GM18520 (cell line): ENCODE results near the gene PLSCR1.
"Not testable (repeated sequence)": the region's sequence is repeated elsewhere in the genome, so short reads cannot be mapped to it uniquely, and the experiment has no call there.

Experiments used
- ATAC-seq: cut with Tn5 transposase; IDR thresholded peaks from one replicate; pipeline ENCODE4 v1.9.1; 2021; ENCODE audit not compliant: unreplicated experiment

Gene PLSCR1

DNA sequence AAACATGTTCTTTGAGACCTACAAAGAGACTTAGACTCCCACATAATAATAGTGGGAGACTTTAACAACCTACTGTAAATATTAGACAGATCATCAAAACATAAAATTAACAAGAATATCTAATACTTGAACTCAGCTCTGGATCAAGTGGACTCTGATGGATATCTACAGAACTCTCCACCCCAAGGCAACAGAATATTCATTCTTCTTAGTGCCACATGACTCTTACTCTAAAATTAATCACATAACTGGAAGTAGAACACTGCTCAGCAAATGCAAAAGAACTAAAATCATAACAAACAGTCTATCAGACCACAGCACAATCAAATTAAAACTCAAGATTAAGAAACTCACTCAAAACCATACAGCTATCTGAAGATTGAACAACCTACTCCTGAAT, 59.1 kb downstream of the PLSCR1 start:
- no peak for ATAC-seq

DNA sequence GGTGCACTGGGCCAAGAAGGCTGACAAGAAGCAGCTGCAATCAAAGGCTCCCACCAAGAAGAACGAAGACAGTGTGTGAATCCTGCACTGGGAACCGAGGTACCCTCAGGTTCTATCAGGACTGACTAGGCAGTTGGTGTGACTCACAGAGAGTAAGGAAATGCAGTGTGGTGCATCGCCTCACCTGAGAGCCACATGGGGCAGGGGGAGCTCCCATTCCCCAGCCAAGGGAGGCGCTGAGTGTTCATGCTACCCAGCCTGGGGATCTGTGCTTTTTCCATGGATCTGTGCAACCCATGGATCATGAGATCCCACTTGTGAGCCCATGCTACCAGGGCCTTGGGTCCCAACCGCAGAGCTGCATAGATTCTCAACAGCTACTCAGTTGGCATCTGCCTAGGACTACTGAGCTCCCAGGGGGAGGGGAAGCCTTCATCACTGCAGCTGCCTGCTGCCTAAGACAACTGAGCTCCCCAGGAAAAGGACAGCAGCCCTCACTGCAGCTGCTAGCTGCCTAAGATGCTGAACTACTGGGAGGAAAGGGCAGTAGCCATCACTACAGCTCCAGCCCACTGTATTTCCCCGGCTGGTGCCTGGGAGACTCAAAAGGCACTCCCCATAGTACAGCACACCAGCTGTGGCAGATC, 68.2 kb downstream of the PLSCR1 start:
- ATAC-seq, result no peak

DNA sequence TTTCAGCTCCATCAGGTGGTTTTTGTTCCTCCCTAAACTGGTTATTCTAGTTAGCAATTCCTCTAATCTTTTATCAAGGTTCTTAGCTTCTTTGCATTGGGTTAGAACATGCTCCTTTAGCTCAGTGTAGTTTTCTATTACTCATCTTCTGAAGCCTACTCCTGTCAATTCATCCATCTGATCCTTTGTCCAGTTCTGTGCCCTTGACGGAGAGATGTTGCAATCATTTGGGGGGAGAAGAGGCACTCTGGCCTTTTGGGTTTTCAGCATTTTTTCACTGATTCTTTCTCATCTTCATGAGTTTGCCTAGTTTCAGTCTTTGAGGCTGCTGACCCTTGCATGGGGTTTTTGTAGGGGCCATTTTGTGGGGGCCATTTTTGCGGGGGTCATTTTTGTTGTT, 69.4 kb downstream of the PLSCR1 start:
- ATAC-seq, result not testable (repeated sequence)

DNA sequence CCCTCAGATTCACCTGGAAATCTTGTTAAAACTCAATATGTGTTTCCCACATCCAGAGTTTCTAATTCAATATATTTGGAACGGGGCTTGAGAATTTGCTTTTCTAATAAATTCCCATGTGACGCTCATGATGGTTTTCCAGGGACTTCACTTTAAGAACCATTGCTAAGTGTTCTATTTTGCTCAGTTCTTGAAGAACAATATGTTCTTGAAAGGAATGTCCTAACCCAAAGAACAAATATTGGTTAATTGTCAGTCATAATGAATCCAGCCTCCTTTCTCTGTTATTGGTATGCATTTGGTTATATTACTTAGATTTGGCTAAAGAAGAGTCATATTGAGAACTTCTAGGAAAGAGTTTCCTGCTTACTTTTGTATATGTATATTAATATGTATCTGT, 70.7 kb downstream of the PLSCR1 start:
- ATAC-seq, result no peak

DNA sequence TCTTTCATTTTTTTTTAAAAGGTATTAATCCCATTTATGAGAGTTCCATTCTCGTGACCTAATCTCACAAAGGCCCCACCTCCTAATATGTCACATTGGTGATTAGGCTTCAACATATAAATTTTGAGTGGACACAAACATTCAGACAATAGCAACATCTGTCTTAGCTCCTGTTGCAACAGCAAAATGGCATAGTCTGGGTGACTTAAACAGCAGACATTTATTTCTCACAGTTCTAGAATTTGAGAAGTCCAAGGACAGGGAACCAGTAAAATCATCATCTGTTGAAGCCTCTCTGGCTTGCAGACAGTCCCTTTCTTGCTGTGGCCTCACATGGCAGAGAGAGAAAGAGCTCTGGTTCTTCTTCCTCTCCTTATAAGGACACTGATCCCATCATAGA, 71.8 kb downstream of the PLSCR1 start:
- ATAC-seq, result no peak

DNA sequence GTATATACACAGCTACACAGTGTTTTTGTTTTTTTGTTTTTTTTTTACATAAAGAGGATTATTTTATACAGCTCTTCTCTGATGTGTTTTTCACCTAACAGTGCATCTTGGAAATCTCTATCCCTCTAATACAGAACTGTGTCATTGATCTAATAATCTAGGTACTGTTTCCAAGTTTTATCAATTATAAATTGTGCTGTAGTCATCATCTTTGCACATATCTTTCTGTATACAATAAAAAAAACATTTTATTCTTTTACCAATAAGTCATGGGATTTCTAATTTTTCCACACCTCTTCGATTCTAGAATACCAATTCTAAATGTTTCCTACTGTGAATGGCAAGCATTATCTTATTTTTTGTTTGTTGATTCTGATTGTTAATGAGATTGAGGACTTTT, 73.4 kb downstream of the PLSCR1 start:
- no peak for ATAC-seq

DNA sequence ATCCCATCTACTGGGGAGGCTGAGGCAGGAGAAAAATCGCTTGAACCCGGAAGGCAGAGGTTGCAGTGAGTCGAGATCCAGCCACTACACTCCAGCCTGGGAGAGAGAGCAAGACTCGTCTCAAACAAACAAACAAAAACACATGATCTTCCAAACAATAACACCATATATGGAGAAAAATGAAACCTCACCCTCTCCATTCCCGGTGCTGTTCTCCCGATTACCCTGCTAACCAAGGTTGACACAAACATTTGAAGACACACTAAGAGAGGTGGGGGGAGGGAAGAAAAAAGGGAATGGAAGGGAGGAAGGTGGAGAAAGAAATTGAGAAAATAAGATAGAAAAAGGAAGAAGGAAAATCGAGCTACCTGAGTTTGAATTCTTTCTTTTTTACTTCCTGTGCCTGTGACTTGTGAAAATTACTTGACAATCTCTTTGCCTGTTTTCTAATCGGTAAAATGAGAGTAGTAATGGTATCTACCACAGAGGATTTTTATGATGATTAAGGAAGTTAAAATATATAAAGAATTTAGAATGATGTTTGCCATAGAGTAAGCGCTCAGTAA, 73.9 kb downstream of the PLSCR1 start:
- ATAC-seq, result no peak

DNA sequence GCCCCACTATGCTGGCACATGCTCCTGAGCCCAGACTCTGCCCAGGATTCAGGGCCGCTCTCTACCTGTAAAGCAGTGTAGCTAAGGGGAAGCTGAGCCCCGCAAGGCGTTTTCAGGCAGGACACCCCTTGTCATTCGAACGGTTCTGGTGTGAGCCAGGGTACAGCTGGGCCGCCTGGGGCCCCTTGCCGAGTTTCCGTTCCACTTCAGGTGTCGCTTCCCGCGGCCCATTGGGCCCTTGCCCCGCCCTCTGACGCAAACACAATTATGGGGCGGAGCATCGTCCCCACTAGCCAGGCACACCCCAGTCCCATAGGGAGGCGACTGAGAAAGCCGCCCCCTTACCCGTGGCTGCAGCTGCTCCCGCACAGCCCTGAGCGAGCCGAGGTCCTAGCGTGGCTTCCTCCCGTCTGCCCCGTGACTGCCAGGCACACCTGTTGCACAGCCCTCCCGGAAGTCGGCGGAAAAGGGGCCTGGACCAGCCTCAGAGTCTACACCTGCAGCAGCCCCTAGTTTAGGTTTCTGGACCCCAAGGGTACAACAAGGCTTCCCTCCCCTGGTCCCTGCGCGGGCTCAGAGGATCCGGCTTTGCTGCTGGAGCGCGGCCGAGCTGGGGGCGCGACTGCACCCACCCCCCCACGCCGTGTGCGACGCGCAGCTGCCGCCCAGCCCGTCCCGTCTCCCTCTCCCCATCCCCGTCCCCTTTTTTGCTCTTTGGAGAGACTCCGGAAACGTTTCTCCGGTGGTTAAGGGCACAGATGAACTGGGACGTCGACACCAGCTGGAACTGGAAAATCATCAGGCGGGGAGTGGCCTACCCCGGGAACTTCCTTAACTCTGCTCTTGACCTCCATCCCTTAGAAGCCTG, 75.0 kb downstream of the PLSCR1 start, which contains the start of gene PLSCR2:
TSS of gene PLSCR2 (minus strand) at position 412 of the 868 bp plus-strand sequence. CDS start 9,657 bp downstream, outside the sequence.
- peak; percentile 77 for ATAC-seq

DNA sequence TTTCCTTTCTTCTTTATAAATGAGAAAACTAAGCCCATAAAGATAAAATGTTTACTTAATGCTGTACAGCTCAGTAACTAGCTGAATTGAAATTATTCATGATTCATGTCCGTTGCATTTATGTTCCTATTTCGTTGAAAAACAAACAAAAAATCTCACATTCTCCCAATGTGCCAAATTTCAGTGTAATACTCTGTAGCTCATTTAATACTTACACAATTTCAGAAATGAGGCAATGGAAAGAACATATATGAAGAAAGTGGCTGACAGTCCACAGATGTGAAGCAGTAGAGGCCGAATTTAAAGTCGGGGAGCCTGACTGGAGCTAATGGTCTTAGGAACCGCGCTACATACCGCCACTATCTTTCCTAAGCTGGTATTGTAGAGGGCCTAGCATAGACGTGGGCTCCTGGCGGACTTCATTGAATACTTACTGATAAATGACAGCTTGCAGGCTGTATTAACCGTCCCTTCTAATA, 75.7 kb downstream of the PLSCR1 start:
- ATAC-seq, result no peak

DNA sequence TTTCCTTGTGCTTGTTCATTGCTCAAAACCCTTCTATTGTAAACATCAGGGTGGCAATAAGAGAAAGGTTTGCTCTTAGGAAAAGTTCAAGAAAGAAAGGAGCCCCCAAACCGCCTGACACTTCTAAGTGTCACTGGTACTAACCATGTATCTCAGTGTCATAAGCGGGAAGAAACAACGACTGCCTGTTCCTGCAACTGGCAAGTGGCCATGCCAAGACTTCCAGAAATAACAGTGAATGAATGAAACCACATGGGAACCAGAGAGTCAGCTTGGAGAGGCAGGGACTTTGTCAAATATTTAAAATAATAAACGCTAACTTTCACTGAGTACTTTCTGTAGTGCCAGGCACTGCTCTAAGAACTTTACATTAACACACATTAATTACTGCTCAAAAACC, 76.2 kb downstream of the PLSCR1 start:
- no peak for ATAC-seq

DNA sequence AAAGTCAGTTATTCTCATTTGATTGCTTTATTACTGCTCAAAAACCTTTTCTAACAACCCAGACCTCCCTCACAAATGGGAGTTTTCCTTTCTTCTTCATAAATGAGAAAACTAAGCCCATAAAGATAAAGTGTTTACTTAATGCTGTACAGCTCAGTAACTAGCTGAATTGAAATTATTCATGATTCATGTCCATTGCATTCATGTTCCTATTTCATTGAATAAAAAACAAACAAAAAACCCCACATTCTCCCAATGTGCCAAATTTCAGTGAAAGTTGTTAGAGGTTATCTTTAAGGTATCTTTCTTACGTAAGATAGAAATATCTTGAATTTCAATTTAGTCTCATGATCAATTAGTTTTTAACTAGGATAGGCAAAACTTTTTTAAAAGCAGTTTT, 77.8 kb downstream of the PLSCR1 start:
- ATAC-seq, result no peak

DNA sequence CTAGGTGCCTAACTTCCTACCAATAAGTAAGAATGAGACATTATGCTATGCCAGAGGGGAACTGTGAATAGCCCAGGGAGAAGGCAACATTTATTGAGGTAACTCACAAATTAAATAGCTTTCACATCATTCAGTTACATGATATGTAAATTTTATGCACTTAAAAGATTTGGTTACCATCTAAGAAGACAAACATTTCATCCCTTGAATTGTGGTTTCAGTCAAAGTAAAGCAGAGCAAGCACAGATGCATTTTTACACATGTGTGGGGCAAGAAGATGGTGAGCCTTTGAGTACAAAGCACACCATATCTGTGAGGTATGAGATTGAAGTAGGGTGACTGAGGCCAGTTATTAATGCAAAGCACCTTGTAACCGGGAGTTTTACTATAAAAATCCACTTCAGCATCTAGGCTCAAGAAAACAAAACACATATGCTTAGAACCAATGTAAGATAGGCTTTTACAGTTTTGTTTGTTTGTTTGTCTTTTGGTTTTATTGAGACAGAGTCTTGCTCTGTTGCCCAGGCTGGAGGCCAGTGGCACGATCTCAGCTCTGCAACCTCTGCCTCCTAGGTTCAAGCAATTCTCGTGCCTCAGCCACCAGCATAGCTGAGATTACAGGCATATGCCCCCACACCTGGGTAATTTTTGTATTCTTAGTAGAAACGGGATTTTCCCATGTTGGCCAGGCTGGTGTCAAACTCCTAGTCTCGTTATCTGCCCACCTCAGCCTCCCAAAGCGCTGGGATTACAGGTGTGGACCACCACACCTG, 78.5 kb downstream of the PLSCR1 start:
- no peak for ATAC-seq
